ENCODE results near the gene XPO6.
A peak's percentile ranks its signal among the peaks of the same experiment; 100 is the strongest.

Gene XPO6

DNA sequence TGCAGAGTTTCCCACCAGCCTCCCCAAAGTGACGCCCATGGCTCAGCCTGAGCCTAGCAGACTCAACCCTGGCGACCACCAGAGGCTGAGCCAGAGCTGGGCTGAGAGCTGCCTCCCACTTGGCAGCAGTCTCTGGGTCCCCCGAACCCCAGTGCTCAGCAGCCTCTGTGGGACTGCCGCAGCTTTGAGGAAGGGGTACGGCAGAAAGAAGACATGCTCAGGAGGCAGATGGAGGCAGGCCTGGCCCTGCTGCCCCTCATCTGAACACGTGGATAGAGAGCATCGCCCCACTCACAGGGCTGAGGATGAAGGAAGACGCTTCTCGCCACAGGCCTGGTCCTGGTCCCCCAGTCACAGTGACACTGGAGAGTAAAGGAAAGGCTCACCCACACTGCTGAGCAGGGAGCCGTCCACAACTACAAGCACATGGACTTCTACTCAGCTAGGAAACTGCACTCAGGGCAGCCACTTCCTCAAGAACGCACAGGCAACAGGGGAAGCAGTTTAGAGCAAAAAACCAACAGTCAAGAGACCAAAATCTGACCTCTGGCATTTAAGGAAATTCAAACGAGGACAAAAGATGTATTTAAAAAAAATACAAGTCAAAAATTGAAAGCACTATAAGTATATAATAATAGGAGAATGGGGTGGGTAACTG, 103.0 kb downstream of the XPO6 start:
- no peak for DNase-seq

DNA sequence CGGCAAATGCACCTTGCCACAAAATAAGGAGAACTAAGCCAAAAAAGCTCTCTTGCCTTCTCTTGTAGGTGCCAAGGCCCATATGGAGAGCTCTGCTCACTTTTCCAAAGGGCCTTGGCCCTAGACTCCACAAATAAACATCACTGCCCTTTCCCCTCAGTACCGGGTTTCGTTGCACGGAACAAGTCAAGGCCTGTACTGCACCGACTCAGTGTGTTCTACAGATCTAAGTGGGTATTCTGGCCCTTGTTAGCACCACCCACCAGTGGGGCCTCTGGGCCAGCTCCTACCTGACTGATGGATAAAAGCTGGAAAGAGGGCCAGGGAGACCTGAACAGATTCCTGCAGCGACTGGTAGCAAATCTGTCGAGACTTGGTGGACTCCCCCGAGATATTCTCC, 104.5 kb downstream of the XPO6 start:
- no peak for DNase-seq

DNA sequence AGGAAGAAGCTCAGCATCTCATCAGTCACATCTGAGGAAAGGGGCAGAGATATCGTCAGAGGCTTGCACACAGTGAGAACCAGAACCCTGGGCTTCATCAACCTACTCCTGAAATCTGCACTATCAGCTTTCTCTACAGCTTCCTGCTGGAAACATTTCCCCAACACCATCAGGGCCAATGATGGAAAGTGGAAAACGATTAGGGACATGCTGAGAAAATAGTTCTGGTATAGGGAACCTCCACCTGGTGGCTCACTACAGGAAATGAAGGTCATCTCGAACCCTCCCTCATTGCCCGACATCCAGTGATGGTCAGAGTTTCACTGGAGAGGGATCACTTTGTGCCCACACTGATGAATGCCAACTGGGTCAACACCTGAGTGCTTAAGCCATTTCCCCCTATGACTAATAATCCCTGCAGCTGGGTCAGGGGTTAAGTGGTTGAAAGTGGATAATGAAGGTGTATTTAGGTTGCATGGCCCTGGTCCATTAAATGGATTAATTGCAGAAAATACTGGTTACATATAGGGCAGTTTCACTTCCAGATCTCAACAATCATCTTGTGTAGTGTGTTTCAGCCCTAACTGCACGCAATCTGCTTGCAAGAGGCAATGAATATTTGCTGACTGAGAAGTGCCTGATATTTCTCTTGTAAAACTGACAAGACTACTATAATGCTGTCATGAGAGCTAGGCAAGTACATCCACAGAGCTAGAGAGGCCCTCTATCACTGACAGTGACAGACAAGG, 105.1 kb downstream of the XPO6 start:
- DNase-seq = no peak

DNA sequence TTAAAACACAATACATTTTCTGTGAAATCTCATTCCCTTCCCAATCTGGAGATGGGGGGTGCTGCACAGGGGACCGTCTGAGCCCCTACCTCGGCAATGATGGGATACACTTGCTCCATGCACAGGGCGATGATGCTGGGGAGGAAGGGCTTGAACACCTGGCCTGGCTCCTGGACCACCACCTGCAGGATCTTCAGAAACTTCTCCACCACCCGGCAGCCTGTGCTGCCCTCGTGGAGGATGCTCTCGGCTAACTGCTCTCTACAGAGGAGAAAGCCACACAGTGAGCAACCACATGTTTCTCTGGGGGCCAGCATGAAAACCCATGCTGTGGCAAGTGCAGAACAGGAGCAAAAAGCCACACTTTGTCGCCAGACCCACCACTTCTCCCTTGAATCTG, 105.8 kb downstream of the XPO6 start:
- DNase-seq = no peak

DNA sequence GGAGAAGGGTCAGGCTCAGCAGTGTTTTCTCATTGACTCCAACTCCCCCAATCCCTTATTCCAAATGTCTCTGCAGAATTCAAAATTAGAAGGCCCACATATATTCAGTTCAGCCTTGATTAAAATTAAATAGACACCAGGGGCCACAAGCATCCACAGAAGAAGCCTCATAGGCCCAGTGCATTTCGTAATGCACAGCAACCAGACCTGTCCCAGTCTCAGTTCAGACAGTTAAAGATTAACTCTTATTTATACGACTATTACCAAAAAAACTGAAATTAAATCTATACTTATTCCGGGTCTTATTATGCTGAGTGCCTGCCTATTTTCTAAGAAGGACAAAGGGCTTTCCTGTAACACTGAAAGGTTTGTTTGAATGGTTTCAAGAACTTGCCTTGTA, 106.5 kb downstream of the XPO6 start:
- DNase-seq = no peak

DNA sequence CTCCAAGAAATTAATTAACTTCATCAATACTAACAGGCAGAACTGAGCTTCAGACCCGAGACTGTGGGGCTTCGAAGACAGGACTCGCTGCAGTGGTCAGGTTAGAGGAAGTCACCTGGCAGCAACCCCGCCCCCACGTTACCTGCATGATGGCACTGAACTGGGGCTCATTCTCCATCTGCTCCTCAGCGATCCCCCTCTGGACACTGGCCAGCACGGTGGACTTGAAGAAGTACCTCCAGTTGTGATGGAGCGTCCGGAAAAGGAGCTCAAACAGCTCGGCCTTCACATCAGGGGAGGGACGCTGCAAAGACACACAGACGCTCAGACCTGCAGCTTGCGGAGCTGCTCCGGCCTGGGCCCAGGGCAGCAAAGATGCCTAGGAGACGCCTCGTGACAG, 107.4 kb downstream of the XPO6 start:
- no peak for DNase-seq

DNA sequence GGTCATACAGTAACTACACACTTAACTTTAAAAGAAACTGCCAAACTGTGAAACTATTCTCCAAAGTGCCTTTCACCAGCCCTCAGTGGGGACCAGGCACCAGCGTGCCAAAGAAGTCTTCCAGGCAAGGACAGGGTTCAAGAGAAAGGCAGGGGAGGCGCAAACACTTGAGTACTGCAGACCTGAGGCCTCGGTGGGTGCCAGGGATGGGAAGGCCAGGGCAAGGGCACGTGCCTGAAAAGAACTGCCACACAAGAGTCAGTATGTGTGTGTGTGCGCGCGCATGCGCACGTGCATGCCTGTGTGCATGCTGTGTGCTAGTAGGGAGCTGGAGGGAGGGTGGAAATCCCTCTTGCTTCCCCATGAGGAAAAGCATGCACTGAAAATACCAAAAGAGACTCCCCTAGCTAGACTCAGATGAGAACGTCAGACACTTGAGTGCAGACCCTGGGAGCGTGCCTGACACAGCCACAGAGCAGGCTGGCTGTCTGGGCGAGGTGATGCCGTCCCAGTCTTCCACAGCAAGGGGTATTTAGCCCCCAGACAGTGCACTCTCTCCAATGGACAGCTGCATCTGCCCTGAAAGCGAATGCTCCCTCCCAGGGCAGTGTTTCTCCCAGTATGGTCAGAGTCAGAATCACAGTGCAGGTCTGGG, 108.1 kb downstream of the XPO6 start:
- no peak for DNase-seq

DNA sequence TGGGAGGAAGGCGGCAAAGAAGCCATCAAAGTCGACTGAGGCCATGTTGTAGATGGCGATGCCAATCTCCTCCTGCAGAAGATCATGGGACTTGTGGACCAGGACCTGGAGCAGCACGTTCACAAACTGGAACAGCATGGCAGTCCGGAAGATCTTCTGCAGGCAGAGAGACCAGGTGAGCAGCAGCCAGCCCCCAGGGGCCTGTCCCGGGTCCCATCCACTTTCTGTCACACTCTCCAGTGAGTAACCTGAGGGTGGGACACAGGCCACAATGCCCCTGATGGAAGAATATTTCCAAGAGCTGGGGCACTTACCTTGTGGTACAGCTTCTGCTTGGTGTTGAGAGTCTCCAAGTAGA, 110.3 kb downstream of the XPO6 start:
- no peak for DNase-seq

DNA sequence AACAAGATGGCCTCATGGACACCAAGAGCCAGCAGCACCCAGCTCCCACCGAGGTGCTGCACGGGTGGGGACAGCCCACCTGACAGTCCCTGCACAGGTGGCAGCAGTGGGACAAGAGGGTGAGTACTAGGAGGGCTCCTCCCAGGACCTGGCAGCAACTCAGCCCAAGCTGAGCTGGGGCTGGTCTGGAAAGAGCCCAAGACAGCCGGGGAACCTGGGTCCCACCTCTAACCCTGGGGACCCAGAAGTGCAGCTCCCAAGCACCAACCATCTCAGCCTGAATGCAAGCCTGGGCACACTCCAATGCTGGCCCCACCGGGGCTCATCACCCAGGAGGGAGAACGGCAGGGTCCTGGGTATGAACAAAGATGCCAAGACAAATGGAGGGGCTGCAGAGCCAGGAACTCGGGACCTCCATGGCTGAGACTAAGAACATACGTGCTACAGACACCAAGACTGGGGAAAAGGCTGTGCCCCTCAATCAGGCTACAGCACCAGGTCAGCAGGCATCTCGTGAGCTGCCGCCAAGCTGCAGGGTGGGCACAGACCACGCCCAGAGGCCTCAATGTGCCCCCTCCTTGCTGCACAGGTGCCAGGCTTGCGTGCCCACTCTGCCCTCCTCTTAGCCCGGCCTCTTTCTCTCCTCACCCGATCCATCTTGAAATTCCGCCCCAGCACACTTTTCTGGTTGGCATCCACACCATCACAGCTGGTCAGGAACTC, 110.8 kb downstream of the XPO6 start:
- no peak for DNase-seq

DNA sequence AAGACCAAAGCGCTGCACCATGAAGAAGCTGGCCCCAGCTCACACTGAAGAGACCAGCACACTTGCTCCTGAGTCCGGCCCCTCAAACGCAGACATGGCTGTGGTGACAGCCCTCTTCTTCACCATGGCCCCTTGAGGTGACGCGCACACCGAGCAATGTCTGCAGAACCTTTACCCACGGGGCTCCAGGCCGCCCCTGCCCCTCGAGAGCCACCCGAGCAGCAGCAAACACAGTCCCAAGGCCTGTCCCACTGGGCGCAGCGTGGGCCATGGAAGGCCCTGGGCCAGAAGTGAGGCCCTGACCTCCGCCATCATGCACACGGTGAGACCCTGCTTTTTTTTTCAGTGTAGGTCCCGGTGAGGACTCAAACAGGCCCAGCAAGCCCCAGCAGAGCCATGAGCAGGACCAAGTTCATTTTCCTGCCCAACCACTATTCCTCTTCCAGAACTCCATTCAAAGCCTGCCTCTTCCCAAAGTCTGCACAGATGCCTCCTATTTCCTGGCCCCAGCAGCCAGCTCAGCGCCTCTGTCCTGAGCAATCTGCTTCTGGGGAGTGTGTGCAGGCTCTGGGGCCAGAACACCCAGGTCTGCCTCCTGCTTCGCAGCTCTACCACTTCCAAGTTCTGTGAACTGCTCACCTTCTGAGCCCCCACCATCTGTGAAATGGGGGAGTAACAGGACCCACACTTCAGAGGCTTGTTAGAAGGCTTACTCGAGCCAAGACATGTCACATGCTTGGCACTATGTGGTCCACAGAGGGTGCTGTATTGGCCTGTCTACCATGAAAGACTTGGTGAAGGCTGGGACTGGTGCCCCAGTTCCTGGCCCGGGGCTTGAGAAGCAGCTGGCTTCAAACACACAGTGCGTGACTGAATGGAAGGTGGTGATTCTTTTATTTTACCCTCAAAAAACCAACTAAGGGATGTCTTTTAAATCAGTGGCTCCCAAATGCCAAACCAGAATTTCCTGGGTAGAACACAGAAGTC, 112.5 kb downstream of the XPO6 start:
- DNase-seq = no peak

DNA sequence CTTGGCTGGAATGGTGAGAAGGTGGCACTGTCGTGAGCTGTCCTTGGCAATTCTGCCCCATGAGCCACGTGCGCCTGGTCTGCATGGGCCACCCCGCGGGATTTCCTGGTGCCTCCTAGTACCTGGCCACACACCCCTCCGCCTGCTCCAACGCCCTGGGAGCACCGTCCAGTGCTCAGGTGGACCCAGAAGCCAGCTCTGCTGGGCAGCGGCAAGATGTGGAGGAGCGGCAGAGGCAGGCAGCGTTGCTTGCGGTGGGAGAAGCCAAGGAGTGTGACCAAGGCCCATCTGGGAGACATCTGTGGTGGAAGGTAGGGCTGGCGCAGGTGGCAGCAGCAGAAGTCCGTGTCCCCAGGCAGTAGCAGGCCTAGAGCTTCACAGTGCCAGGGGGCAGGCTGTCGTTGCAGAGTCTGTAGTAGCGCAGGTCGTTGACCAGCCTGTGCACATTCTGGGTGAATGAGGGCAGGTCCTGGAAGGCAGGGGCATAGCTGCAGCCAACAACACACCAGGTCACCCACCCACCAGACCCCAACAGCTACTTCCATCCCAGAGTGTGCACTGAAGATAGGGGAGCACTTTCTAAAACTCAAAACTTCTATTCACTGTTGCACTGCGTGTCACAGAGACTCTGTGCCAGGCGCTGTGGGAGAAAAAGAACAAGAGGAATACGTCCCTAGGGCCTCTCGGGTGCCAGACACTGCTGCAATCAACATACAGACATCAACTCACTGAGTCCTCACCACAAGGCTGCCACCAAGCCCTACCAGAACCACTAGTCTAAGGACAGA, 113.4 kb downstream of the XPO6 start:
- no peak for DNase-seq

DNA sequence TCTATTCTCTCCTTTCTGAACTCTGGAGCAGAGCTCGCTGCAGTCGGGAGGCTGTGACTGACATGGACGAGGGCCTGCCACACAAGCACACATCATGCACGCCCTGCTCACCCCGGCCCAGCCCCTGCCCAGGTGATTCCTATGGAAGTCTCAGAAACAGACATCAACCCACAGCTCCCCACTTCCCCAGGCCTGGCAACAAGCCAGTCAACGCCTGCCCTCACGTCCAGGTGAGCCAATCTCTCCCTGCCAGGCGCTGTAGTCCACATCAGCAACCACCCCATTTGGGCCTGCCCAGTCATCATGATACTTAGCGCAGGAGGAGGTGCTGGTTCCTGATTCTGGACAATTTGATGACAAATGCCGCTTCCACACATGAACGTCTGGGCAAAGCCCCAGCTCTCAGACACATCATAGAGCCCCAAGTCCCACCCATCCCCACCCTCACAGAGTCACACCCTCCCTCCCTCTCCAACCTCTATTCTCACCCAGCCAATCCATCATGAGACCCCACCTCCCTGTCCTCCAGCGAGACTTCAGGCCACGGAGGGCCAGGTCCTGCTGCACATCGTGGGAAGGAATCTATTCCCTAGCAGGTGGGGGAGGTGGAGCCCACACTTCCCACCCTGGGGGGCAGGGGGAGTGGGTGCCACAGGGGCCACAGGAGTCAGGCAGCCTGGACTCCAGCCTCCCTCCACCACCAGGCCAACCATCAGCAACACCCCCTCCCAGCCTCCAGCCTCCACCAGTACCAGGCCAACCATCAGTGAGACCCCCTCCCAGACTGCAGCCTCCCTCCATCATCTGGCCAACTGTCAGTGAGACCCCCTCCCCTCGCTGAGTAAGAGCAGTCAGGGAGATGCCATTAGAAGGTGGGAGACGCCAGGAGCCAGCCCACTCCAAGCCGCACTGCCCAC, 114.5 kb downstream of the XPO6 start:
- DNase-seq = no peak

DNA sequence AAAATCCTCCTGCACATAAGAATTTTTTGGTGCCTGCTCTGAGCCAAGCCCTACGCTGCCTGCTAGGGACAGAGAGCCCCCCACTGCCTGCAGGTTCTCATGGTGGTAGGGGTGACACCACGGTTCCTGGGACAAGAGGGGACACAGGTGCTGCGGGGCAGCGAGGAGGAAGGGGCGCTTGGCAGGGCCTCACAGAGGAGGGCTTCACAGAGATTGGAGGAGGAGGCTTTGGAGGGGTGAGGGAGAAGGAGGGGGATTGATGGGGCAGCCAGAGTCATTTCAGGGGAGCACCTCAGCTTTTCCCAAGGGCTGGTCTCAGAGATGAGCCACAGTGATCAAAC, 118.4 kb downstream of the XPO6 start:
- no peak for DNase-seq

DNA sequence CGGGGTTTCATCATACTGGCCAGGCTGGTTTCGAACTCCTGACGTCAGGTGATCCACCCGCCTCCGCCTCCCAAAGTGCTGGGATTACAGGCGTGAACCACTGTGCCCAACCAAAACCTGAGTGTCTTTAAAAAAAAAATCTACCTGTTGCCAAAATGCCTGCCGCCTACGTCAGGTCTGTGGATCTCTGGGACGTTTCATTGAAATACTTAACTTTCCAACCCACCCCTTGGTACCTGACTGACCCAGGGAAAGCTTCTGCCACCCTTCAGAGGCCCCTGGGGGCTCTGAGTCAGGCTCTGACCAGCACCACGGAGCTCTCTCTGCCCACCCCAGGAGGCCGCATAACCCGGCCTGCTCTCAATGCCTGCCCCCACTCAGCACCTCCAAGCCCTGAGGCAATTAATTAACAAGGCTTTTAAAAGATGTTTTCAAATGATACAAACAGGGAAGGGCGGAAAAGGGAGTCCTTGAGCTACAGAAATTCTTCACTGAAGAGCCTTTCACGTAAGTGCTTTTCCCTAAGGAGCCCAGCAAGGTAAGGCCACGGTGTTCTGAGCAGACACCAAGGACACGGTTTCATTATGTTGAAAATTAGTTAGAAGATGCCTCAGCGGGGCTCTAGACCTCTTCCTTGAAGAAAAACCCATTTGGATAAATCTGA, 118.9 kb downstream of the XPO6 start:
- DNase-seq = no peak

DNA sequence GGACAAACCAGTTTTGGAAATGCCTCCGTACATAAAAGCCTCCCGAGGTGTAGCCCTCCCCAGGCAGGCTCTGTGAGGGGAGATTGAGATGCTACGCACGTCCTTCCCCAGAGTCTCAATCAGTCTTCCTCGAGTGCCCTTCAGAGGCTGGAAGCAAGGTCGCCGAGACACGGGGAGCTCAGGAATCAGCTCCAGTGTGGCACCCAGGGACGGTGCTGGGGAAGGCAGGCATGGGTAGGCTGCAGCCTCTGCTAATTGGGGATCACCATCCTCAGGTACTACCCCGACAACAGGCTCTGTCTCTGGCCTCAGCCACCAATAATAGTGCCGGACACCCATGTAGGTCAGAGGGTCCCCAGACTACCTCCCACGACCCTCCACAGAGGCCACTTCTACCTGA, 120.1 kb downstream of the XPO6 start:
- no peak for DNase-seq

DNA sequence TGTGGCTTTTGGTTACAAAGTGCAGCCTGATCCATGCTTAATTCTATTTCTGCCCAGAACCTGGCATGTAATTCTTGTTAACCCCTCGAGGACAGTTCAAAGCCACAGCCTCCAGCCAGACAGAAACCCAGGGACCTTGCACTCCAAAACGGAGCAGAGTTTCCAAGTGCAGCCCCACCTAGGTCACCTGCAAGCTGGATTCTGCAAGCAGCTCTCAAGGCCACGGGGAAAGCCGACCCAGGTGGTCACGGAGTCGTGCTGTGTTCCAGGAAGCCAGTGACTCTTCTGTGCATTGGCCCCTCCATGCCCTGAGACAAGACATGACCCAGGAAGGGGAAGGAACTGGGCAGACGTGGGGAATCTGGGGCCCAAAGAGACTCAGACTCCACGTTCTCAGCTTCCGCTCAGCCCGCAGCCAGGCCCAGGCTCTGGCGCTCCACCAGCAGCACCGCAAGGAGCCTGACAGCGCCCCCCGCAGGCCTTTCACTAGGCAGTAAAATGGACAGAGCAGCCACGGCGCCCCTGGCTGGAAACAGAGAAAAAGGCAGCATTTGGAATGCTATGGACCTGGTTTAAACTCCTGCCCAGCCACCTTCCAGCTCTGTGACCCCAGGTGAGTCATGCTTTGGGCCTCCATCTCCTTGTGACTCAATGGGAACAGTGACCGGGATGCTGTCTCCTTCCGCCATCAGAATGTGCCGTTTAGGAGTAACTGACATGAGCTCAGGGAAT, 121.0 kb downstream of the XPO6 start:
- peak in 1 of 2 experiments; percentile 14 for DNase-seq

DNA sequence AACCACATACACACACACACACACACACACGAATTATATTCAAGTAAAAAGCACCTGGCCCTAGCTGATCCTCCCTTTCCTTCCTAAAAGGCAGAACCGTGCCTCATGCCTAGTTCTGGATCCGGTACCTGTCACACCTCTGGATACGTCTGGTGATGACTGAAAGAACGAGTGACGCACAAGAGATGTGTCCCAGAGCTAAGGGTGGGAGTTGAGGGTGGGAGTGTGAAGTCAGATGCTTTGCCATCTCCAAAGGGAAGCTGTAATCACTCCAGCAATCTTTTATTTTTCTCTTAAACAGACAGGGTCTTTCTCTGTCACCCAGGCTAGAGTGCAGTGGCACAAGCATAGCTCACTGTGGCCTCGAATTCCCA, 121.8 kb downstream of the XPO6 start:
- no peak for DNase-seq

DNA sequence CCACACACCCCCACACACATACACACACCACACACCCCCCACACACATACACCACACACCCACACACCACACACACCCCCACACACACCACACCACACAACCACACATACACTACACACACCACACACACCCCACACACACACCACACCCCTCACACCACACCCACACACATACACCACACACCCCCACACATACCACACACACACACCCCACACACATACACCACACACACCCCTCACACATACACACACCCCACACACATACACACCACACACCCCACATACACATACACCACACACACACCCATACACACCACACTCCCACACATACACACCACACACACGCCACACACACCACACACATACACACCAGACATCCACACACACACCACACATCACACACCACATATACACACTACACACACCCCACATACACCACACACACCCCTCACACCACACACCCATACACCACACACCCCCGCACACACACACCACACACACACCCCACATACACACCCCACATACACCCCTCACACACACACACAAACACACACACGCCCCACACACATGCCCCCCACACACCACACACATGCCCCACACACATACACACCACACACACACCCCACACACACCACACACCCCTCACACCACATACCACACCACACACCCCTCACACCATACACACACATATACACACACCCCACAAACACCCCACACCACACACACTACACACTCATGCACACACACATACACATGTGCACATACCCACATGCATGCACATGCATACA, 122.4 kb downstream of the XPO6 start:
- DNase-seq = no peak

Data from SW 1271 (cell line).